PC-9 (cell line): ENCODE results near the gene MMP17.

ENCODE experiments used
- EZH2 ChIP-seq: fragments of 200-600 bp; sonication (generic); IDR thresholded peaks from 2 replicates; pipeline ENCODE4 v1.8.0; 2017; ENCODE audit warnings: antibody characterized with exemption, low read depth
- TF ChIP-seq, protein P1 (sequence below): fragments of 200-600 bp; sonication (generic); conservative IDR thresholded peaks from 2 replicates; pipeline ENCODE4 v1.6.1; 2017; ENCODE audit warnings: mixed run types, antibody characterized with exemption, mild to moderate bottlenecking, moderate library complexity

DNA sequence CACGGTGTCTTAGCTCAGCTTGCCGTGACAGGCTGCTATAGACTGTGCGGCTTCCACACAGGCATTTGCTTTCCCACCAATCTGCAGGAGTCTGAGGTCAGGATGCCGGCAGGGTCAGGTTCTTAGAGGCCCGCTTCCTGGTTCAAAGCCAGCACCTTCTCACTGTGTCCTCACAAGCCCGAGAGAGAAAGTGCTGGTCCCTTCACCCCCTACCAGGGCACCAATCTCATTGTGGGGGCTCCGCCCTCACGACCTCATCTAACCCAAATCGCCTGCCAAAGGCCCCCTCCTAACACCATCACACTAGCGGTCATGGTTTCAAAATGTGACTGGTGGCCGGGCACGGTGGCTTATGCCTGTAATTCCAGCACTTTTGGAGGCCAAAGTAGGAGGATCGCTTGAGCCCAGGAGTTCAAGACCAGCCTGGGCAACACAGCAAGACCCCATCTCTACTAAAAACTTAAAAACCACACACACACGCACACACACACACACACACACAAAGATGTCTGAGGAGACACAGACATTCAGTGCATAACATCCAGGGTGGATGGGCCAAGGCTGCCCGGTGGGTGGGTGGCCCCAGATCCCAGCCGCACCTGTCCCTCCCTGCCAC lies 26.8 kb downstream of the MMP17 start:
- TF ChIP-seq, protein P1, sequence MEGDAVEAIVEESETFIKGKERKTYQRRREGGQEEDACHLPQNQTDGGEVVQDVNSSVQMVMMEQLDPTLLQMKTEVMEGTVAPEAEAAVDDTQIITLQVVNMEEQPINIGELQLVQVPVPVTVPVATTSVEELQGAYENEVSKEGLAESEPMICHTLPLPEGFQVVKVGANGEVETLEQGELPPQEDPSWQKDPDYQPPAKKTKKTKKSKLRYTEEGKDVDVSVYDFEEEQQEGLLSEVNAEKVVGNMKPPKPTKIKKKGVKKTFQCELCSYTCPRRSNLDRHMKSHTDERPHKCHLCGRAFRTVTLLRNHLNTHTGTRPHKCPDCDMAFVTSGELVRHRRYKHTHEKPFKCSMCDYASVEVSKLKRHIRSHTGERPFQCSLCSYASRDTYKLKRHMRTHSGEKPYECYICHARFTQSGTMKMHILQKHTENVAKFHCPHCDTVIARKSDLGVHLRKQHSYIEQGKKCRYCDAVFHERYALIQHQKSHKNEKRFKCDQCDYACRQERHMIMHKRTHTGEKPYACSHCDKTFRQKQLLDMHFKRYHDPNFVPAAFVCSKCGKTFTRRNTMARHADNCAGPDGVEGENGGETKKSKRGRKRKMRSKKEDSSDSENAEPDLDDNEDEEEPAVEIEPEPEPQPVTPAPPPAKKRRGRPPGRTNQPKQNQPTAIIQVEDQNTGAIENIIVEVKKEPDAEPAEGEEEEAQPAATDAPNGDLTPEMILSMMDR = no peak
- TF ChIP-seq EZH2 = no peak
